HT-29 (cell line): ENCODE measurements around the gene AKR1C8. TPM values are rescaled to one million over a fixed set of nuclear protein-coding genes. Genes with fewer than 3 reads are reported as not detected.
"Not testable (repeated sequence)": the region's sequence is repeated elsewhere in the genome, so short reads cannot be mapped to it uniquely, and the experiment has no call there.

Experiments used
- DNase-seq: peaks from one replicate; pipeline ENCODE4 v3.0.0-alpha.2; 2015; ENCODE audit warnings: low spot score
- total RNA-seq: library from RNA; depleted of rRNA; stranded (reverse); fragments of >200 nt; shearing (Covaris generic); gene quantifications from 2 replicates; pipeline ENCODE4 v1.2.3, GENCODE V29; 2014

AKR1C8 gene
- total RNA-seq, 1 experiment from 2014 or later = not detected

DNA sequence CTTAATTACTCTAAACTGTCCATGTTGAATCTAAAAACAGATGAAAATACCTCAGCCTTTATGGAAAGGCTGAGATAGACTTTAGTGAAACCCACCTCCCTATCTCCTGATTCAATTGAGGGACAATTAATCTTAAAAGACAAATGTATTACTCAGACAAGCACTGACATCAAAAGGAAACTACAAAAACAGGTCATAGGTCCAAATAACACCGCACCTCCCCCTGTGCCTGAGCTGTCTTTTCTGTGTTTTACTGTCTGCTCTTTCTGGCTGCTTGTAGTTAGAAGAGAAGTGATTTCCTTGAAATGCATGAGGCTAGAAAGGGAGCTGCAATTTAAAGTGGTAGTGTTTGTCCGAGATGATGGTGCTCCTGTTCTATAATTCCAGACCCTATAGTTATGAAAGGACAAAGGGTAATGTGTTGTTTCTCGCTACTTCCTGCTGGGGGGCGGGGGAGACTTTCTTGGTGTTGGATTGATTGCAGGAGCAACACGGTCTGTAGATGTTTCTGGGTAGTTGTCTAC is 16.0 kb downstream of the AKR1C8 start:
- DNase-seq = peak; percentile 31

DNA sequence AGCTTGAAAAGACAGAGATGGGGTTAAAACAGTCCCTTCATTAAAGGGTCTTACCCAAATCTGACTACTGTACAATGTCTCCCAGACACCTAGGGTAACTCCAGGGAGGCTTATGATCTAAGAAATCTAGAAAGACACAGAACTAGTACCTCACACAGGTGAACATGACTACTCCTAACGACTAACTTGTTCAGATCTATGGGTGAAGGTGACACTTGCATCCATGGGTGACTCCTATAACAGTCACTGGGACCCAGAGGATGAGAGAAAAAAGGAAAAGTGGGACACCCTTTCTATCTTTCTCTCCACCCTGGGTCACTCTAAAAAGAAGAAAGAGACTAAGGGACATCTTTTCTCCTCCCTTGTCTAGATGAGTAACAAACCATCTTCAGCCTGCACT is 19.2 kb downstream of the AKR1C8 start:
- DNase-seq = no peak

DNA sequence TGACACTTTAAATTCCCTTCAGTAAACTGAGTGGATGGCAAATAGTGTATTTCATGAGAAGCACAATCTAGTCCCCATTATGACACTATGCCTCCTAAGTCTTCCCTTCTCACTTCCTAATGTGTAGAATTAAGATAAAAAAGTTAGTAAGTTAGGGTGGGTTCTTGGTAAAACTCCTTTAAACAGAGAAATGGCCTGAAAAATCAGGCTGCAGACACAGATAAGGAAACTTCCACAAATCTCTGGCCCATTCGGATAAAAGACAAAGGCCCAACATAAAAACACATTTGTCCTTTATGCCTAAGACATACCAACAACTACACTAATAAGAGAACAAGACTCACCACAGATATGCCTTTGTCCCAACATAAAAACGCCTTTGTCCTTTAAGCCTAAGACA is 21.5 kb downstream of the AKR1C8 start:
- no peak for DNase-seq

DNA sequence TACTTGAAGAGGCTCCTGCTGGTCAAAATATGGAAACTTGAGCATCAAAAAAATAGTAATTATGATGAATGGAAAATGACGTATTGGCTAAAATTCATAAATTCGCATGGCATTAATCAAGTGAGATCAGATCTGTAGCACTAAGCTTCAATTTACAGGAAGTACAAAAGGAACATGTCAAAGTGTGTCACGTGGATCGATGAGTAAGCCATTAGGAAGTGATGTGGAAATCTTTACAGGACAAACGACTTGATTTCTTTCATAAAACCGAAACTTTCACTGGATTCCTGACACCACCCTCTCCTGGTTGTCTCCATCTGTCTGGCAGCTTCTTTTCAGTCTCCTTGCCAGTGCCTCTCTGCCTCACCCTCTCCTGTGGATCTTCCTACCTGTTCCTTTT is 25.8 kb downstream of the AKR1C8 start:
- no peak for DNase-seq

DNA sequence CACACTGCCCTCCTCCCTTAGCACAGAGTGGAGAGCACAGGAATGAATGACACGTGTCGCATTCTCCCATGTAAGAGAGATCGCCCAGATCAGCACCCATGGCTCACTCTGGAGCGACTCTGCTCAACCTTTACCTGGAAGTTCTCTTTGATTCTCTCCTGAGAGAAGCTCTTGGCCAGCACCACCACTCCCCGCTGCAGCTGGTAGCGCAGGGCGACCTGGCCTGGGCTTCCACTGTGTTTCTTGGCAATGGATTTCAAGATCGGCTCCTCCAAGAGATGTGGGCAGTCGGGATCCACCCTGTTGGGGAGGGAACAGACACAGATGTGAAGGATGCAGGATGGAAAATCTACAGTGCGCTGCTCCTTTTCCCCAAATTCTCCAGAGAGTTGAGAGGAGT is 27.4 kb downstream of the AKR1C8 start:
- DNase-seq = no peak

DNA sequence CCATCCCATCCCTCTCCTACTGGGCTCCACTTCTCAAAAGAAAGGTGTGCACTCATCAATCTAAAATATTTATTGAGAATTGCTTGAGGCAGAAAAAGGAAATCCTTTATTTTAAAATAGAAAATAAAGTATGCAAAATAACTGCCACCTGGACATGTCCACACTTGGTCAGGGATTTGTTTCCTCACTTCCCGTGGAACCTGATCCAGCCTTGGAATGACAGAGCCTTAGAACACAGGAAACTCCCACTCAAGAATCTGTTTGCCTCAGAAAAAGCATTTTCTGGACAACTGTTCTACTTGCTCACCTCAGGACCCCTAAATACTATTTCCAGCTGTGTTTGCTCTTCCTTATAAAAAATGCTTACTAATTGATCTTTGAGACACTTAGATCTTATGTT is 29.0 kb downstream of the AKR1C8 start:
- DNase-seq = no peak

DNA sequence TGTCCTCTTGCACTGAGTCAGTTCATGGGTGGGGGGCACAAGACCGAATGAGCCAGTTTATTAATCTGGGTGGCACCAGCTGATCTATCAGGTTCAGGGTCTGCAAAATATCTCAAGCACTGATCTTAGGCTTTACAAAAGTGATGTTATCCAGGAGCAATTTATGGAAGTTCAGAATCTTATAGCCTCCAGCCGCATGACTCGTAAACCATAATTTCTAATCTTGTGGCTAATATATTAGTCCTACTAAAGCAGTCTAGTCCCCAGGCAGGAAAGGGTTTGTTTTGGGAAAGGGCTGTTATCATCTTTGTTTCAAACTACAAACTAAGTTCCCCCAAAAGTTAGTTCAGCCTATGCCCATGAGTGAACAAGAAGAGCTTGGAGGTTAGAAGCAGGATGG is 33.9 kb downstream of the AKR1C8 start:
- DNase-seq = no peak

DNA sequence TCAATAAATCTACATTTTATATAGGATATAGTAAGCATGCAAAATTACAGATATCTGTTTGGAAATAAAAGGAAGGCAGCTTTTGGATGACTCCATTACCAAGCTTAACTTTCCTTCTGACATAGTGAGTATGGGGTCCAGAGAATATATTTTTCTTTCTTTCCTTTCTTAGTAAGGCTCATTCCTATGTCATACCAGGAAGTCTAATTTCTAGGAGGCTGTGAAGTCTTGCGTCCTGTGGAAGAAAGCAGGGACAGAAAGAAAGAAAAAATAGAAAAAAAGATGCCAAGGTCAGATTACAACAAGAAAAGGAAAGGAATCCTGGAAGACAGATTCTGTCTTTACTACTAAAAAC is 36.3 kb downstream of the AKR1C8 start:
- no peak for DNase-seq

DNA sequence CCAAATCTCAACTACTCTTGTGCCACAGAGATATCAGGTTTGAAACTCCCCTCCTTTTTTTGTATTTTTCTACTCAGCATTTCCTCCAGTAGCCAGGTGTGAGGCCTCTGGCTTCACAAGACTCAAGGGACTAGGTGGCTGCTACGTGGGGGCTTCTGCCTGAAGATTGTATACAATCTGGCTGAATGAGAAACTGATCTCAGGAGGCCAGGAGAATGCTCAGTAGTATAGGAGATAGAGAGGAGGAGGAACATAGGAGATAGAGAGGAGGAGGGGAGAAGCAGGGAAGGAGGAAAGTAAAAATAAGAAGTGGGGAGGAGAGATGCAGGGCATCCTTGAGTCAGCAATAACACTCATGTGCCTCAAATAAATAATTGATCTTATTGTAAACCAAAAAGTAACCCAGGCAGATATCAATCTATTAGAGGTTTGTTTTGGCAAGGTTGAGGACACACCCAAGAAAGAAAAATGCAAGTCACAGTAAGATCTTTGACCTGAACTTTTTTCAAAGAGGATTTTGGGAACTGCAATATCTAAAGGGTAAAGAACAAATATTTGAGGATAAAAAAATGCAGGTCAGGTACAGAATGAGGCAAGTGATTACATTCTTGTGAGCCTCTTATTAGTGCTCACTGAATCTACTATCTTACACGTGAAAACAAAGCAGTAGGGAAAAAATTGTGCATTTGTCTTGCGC is 36.8 kb downstream of the AKR1C8 start:
- DNase-seq = no peak

DNA sequence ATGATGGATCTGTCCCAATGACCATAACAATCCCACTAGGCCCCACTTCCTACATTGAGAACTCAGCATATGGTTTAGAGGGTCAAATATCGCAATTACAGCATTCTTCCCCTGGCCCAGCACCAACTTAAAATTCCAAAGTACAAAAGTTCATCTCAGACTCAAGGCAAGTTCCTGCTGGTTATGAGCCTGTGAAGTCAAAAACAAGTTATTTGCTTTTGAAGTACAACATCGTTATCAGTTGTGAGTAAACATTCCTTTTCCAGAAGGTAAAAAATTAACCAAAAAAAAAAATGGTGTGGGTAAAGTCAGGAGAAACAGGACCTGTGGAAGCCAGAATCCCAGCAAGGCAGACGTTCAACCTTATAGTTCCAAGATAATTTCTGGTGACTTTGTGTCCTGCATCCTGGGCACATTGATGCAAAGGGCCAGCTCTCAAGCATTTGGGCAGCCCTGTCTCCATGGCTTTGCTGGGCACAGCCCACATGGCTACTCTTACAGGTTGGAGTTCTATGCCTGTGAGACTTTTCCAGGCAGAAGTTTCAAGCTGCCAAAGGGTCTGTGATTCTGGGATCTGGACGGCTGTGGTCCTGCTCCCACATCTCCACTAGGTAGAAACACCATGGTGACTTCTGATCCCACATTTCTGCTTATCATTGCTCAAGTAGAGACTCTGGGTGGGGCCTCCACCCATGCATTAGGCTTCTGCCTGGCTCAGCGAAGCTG is 37.5 kb downstream of the AKR1C8 start:
- peak; percentile 40 for DNase-seq

DNA sequence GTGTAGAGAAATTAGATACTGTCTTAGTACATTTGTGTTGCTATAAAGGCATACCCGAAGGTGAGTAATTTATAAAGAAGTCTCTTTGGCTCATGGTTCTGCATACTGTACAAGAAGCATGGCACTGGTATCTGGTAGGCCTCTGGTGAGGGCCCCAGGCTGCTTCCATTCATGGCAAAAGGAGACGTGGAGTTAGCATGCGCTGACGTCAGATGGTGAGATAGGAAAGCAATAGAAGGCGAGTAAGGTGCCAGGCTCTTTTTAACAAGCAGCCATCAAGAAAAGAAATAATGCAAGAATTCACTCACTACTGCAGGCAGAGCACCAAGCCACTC is 38.1 kb downstream of the AKR1C8 start:
- DNase-seq = no peak

DNA sequence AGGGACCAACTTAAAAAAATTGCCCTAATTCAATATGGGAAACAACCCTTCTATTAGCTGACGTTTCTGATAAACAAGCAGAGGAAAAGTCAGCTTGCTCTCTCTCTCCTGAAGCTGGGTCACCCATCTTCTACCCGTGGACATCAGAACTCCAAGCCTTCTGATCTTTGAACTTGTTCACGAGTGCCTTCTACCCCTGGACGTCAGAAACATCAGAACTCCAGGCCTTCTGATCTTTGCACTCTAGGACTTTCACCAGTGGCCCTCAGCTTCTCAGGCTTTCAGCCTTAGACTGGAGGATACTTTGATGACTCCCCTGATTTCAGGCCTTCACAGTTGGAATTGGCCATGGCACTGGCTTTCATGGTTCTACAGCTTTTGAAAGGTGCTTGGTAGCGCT is 41.8 kb downstream of the AKR1C8 start:
- no peak for DNase-seq

DNA sequence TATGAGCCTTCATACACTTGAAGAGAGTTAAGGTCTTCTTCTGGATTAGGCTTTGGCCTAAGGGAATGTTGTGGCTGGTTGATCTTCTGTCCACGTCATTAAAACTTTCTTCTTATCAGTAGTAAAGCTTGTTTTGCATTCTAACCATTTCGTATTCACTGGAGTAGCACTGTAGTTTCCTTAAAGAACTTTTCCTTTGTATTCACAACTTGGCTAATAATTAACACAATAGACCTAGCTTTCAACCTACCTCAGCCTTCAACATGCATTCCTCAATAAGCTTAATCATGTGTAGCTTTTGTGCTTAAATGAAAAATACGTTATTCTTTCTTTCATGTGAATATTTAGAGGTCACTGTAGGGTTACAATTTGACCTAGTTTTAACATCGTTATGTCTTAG is 42.8 kb downstream of the AKR1C8 start:
- DNase-seq = peak; percentile 40

DNA sequence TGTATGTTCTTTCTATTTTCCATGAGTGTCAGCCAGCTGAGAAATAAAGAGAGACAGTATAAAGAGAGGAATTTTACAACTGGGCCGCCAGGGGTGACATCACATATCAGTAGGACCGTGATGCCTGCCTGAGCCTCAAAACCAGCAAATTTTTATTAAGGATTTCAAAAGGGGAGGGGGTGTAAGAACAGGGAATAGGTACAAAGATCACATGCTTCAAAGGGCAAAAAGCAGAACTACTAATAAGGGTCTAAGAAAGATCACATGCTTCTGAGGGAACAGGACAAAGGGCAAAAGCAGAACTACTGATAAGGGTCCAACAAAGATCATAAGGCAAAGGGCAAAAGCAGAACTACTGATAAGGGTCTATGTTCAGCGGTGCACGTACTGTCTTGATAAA is 47.3 kb downstream of the AKR1C8 start:
- not testable (repeated sequence) for DNase-seq

DNA sequence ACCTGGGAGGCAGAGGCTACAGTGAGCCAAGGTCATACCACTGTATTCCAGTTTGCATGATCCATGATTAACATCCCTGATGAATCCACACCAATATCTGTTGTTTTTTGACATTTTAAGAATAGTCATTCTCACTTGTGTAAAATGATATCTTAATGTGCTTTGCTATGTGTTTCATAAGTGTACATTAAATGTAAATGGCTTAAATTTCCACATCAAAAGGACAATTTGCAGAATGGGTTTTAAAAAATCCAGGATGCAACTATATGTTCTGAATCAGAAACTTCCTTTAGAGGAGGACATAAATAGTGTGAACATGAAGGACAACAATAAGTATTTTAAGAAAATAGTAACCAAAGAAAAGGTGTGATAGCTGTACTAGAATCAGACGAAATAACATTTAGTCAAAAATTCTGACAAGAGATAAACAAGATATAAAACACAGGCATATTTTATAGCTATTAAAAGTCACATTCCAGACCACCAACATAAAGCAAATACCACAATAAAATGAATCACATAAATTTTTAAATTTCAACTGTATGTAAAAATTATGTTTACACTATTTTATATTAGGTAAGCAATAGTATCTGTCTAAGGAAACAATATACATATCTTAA is 48.4 kb downstream of the AKR1C8 start:
- DNase-seq = no peak

DNA sequence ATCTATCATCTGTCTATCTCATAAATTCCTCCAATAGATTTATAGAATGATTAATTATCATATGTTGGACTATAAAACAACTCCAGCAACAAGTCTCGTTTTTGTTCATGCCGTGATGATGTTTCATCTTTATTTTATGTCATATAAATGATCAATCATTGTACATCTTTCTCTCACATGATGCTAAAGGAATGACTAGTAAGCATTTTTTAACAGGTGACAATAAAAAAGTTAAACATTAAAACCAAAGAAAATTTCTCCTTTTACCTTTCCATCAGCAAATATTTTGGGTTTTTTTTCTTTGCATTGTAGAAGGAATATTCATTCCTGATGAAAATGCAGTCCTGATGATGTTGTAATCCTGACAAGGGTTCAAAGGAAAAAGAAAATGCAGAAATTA is 49.4 kb downstream of the AKR1C8 start:
- DNase-seq = no peak

DNA sequence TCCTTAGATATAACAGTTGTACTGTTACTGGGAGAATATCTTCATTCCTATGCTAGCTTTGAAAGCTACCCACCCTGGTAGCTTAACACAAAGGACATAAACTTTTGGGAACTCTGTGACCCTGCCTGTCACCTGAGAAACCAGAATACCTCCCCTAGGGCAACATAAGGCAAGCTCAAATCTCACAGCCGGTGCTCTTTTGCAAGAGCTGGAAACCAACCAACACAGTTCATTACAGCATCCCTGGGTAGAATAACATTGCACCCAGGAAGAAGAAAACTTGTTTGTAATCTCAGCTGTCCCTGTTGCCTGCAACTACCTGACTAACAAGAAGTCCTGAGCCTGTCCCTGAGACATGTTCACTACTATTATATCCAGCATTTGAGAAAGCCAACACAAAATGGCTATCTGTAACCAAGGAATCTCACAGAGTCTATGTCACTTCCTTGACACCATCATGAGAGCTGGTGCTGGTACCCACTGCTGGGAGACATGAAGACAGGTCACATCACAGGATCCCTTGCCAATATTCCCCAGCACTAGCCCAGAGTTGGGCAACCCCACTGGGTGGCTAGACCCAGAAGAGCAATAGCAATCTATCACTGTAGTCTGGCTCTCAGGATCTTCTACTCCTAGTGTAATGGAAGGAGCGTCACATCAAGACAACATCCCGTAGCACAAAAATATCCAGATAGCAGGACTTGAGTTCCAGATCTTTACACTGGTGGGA is 59.5 kb downstream of the AKR1C8 start:
- DNase-seq = no peak

DNA sequence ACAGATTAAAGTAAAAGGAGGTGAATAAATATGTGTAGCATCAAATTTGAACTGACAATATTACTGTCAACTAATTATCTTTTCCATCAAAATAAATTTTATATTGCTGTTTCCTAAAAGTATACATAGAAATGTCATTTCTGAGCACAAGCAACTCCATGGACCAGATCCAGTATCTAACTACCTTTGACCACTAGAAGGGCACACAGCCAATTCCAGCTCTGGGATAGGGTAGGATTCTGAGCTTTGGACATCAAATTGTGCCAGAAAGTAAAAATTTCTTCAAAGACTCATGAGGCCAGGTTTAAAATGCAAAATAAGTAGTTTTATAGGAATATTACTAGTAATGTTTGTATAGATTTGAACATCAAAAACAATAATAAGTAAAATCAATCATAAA is 61.1 kb downstream of the AKR1C8 start:
- no peak for DNase-seq

DNA sequence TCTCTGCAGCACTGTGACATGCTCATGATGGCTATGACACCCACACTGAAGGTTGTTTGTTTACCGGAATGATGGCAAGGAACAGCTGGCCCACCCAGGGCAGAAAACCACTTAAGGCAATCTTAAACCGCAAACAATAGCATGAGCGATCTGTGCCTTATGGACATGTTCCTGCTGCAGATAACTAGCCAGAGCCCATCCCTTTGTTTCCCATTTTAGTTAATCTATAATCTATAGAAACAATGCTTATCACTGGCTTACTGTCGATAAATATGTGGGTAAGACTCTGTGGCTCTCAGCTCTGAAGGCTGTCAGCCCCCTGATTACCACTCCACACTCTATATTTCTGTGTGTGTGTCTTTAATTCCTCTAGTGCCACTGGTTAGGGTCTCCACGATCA is 65.0 kb downstream of the AKR1C8 start:
- DNase-seq = not testable (repeated sequence)

DNA sequence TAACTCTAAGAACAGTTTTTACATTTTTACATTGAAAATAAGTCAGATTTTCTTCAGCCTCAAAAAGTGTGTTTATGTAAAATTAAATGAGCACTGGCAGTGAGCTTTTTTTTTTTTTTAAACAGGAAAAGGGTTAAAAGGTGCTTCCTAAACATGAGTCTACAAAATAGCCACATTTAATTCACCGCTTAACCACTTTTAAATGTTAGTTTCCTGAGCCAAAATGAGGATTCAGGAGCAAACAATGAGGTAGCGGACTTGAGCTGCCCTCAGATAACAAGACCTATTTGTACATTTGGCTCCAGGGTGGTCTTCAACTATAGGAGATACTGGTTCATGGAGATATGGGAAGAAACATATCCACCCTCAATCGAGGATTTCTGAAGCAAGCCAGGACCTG is 67.9 kb downstream of the AKR1C8 start:
- DNase-seq = no peak

DNA sequence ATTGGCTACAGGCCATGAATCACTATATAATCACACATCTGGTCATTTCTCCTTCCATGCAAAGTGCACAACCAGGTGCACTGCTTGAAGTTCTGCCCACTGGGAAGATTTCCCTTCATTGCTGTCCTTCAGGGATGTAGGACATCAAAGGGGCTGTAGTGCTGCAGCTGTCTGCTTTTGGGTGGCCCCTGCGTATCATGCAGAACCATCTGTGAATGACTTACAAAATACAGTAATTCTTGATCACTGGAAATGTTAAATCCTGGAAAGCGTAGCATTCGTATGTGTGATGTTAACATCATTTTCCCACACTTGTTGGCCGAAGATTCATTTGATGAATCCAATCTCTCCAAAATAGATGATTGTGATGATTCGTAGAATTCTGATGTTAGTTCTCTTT is 68.3 kb downstream of the AKR1C8 start:
- no peak for DNase-seq

DNA sequence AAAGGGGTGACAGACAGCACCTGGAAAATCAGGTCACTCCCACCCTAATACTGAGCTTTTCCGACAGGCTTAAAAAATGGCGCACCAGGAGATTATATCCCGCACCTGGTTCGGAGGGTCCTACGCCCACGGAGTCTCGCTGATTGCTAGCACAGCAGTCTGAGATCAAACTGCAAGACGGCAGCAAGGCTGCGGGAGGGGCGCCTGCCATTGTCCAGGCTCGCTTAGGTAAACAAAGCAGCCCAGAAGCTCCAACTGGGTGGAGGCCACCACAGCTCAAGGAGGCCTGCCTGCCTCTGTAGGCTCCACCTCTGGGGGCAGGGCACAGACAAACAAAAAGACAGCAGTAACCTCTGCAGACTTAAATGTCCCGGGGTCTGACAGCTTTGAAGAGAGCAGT is 75.1 kb downstream of the AKR1C8 start:
- DNase-seq = not testable (repeated sequence)
